H1 (cell line): ENCODE results near the gene PSMB3. TPM values are rescaled to one million over a fixed set of nuclear protein-coding genes. Genes with fewer than 3 reads are reported as not detected.

Source experiments
- CTCF ChIA-PET: fragments of 300-600 bp; sonication (Branson Sonifier 250); formaldehyde crosslinking; loops from one replicate; lab custom pipeline; 2021; ENCODE audit not compliant: partially characterized antibody; lab: Charles Lee
- POLR2A ChIA-PET: fragments of 300-600 bp; sonication (Branson Sonifier 250); formaldehyde crosslinking; loops from one replicate; lab custom pipeline; 2021; ENCODE audit warnings: inconsistent platforms; ENCODE audit not compliant: partially characterized antibody; lab: Charles Lee
- DNase-seq, 2 experiments: peaks; one replicate each; pipeline versions ENCODE4 v3.0.0 to v3.0.0-alpha.2; 2010 to 2022; ENCODE audit warnings: low spot score in 2 of 2, low read depth in 1 of 2, mixed read lengths in 1 of 2
- FAIRE-seq: peaks from 2 replicates; lab custom pipeline; 2011; peaks lifted over from hg19 to GRCh38; lab: Jason Lieb, UNC
- H2AFZ ChIP-seq: 2 replicates; pipeline ENCODE4 v1.8.1; 2012; ENCODE audit warnings: low read length, inconsistent platforms
- H2AK5ac ChIP-seq: 2 replicates; pipeline ENCODE4 v1.6.1; 2013; ENCODE audit warnings: low read depth, low read length
- H2BK120ac ChIP-seq: replicated peaks from 2 replicates; pipeline ENCODE3; 2013; ENCODE audit warnings: low read depth, low read length, inconsistent platforms
- H2BK12ac ChIP-seq: 2 replicates; pipeline ENCODE4 v1.6.1; 2013; ENCODE audit warnings: low read depth, low read length
- H2BK15ac ChIP-seq: 2 replicates; pipeline ENCODE4 v1.6.1; 2013; ENCODE audit warnings: low read length
- H2BK20ac ChIP-seq: 2 replicates; pipeline ENCODE4 v1.6.1; 2013; ENCODE audit warnings: low read length
- H2BK5ac ChIP-seq: 2 replicates; pipeline ENCODE4 v1.6.1; 2013; ENCODE audit warnings: low read depth, low read length
- H3K14ac ChIP-seq: 2 replicates; pipeline ENCODE4 v1.6.1; 2013; ENCODE audit warnings: inconsistent platforms; ENCODE audit not compliant: insufficient read length
- H3K18ac ChIP-seq: 2 replicates; pipeline ENCODE4 v1.6.1; 2013; ENCODE audit warnings: low read length; ENCODE audit errors: extremely low read depth
- H3K23ac ChIP-seq: 2 replicates; pipeline ENCODE4 v1.6.1; 2013; ENCODE audit warnings: inconsistent platforms; ENCODE audit not compliant: insufficient read length
- H3K23me2 ChIP-seq: 2 replicates; pipeline ENCODE4 v1.6.1; 2013; ENCODE audit warnings: low read depth, low read length
- H3K27ac ChIP-seq: 2 replicates; pipeline ENCODE4 v1.6.1; 2011; ENCODE audit warnings: low read depth, low read length, inconsistent platforms
- H3K27me3 ChIP-seq, 4 experiments: replicated peaks in 1 of 4; 1 replicate in 1 of 4; 2 replicates in 3 of 4; pipeline versions ENCODE4 v1.6.1 to v1.8.1; 2011 to 2013; ENCODE audit warnings: low read length in 3 of 4, mild to moderate bottlenecking in 3 of 4, inconsistent platforms in 2 of 4, mixed read lengths in 2 of 4, moderate library complexity in 1 of 4; ENCODE audit not compliant: control insufficient read depth in 3 of 4, insufficient read depth in 3 of 4; ENCODE audit errors: extremely low read depth in 1 of 4
- H3K36me3 ChIP-seq, 4 experiments: 2 replicates each; pipeline versions ENCODE4 v1.6.1 to v1.8.1; 2011 to 2013; ENCODE audit warnings: mild to moderate bottlenecking in 4 of 4, low read length in 3 of 4, moderate library complexity in 2 of 4, control low read depth in 1 of 4, inconsistent platforms in 1 of 4; ENCODE audit not compliant: insufficient read depth in 4 of 4, control insufficient read depth in 2 of 4
- H3K4ac ChIP-seq: replicated peaks from 2 replicates; pipeline ENCODE3; 2013; ENCODE audit warnings: low read length, low read depth, mixed read lengths, inconsistent platforms; ENCODE audit not compliant: insufficient read length
- H3K4me1 ChIP-seq, 4 experiments: replicated peaks in 1 of 4; 1 replicate in 1 of 4; 2 replicates in 3 of 4; pipeline versions ENCODE4 v1.6.1 to v1.8.1; 2011 to 2013; ENCODE audit warnings: low read length in 3 of 4, inconsistent platforms in 2 of 4, mixed read lengths in 1 of 4; ENCODE audit not compliant: insufficient read depth in 4 of 4, control insufficient read depth in 3 of 4
- H3K4me2 ChIP-seq, 2 experiments: 2 replicates each; pipeline versions ENCODE4 v1.6.1 to v1.8.1; 2011 to 2013; ENCODE audit warnings: low read depth in 2 of 2, low read length in 2 of 2, control low read depth in 1 of 2, inconsistent platforms in 1 of 2, mild to moderate bottlenecking in 1 of 2; ENCODE audit not compliant: insufficient read depth in 1 of 2
- H3K4me3 ChIP-seq, 4 experiments: fragments of 200-600, 300-600 bp in 1 of 4; sonication (generic), shearing (Covaris generic), sonication (Bioruptor Twin) in 1 of 4; 2 replicates each; pipeline versions ENCODE4 v1.5.1 to v1.8.1; 2011 to 2016; ENCODE audit warnings: low read length in 4 of 4, low read depth in 3 of 4, control low read depth in 2 of 4, inconsistent platforms in 2 of 4, mild to moderate bottlenecking in 2 of 4, mixed read lengths in 1 of 4, moderate library complexity in 1 of 4; ENCODE audit not compliant: insufficient read depth in 2 of 4; ENCODE audit errors: extremely low read depth in 1 of 4
- H3K56ac ChIP-seq: replicated peaks from 2 replicates; pipeline ENCODE3; 2013; ENCODE audit warnings: low read depth, mild to moderate bottlenecking, mixed read lengths, low read length, inconsistent platforms; ENCODE audit not compliant: insufficient read length
- H3K79me1 ChIP-seq: 2 replicates; pipeline ENCODE4 v1.6.1; 2013; ENCODE audit warnings: low read depth, low read length, control low read depth
- H3K79me2 ChIP-seq, 2 experiments: 2 replicates each; pipeline versions ENCODE4 v1.6.1 to v1.8.1; 2012 to 2013; ENCODE audit warnings: low read length in 2 of 2, mild to moderate bottlenecking in 2 of 2, inconsistent platforms in 1 of 2; ENCODE audit not compliant: insufficient read depth in 2 of 2, control insufficient read depth in 1 of 2
- H3K9ac ChIP-seq, 4 experiments: replicated peaks in 1 of 4; 1 replicate in 1 of 4; 2 replicates in 3 of 4; pipeline versions ENCODE4 v1.6.1 to v1.8.1; 2011 to 2013; ENCODE audit warnings: low read depth in 3 of 4, low read length in 3 of 4, control low read depth in 2 of 4, mild to moderate bottlenecking in 2 of 4, moderate library complexity in 2 of 4, inconsistent platforms in 1 of 4; ENCODE audit errors: extremely low read depth in 1 of 4
- H3K9me3 ChIP-seq, 2 experiments: 2 replicates each; pipeline versions ENCODE4 v1.6.1 to v1.8.1; 2012 to 2013; ENCODE audit warnings: mild to moderate bottlenecking in 2 of 2, moderate library complexity in 2 of 2, control low read depth in 1 of 2, inconsistent platforms in 1 of 2, low read depth in 1 of 2, low read length in 1 of 2, mixed read lengths in 1 of 2; ENCODE audit not compliant: insufficient read depth in 2 of 2
- H4K20me1 ChIP-seq, 2 experiments: replicated peaks in 1 of 2; 2 replicates each; pipeline versions ENCODE3 to v1.8.1; 2011 to 2013; ENCODE audit warnings: inconsistent platforms in 2 of 2, low read length in 2 of 2, mild to moderate bottlenecking in 1 of 2; ENCODE audit not compliant: insufficient read depth in 2 of 2, control insufficient read depth in 1 of 2
- H4K5ac ChIP-seq: 2 replicates; pipeline ENCODE4 v1.6.1; 2013; ENCODE audit warnings: low read length, low read depth, mixed read lengths, inconsistent platforms; ENCODE audit not compliant: insufficient read length
- H4K8ac ChIP-seq: 2 replicates; pipeline ENCODE4 v1.8.0; 2013; ENCODE audit warnings: mild to moderate bottlenecking, moderate library complexity, low read length, inconsistent platforms; ENCODE audit not compliant: insufficient read depth; ENCODE audit errors: extremely low read depth
- H4K91ac ChIP-seq: replicated peaks from 2 replicates; pipeline ENCODE3; 2013; ENCODE audit warnings: low read length, mixed read lengths, inconsistent platforms; ENCODE audit not compliant: insufficient read length
- BRCA1 ChIP-seq: IDR thresholded peaks from 2 replicates; pipeline ENCODE4 v1.6.1; 2012; ENCODE audit warnings: low read depth, low read length, improper control_type of control experiment
- CBX8 ChIP-seq: fragments of 300-800, 300-1000 bp; sonication (generic); IDR thresholded peaks from 2 replicates; pipeline ENCODE4 v1.7.1; 2016; ENCODE audit warnings: low read depth, low read length, borderline replicate concordance
- CTBP2 ChIP-seq: IDR thresholded peaks from 2 replicates; pipeline ENCODE4 v1.7.0; 2011; ENCODE audit warnings: borderline replicate concordance, mild to moderate bottlenecking, moderate library complexity, mixed read lengths, low read length; ENCODE audit not compliant: insufficient read depth, insufficient read length
- EZH2 ChIP-seq: fragments of 200-600 bp; sonication (generic); IDR thresholded peaks from 2 replicates; pipeline ENCODE4 v1.7.1; 2012; ENCODE audit warnings: low read depth, mild to moderate bottlenecking, moderate library complexity, low read length, inconsistent platforms; ENCODE audit not compliant: severe bottlenecking
- HDAC2 ChIP-seq, 2 experiments: fragments of 300-600 bp in 1 of 2; sonication (generic) in 1 of 2; IDR thresholded peaks; 2 replicates each; pipeline ENCODE4 v1.6.1; 2011 to 2012; ENCODE audit warnings: low read depth in 2 of 2, low read length in 2 of 2, mild to moderate bottlenecking in 2 of 2, moderate library complexity in 2 of 2, borderline replicate concordance in 1 of 2, inconsistent platforms in 1 of 2
- HDAC6 ChIP-seq: IDR thresholded peaks from one replicate; pipeline ENCODE4 v1.7.1; 2012; ENCODE audit warnings: low read depth, mild to moderate bottlenecking, inconsistent platforms, low read length, moderate library complexity
- NANOG ChIP-seq: IDR thresholded peaks from 2 replicates; pipeline ENCODE4 v1.6.1; 2011; ENCODE audit warnings: low read length, low read depth, mild to moderate bottlenecking, inconsistent platforms; ENCODE audit not compliant: insufficient read depth, poor library complexity, severe bottlenecking
- TAF1 ChIP-seq: IDR thresholded peaks from 2 replicates; pipeline ENCODE4 v1.6.1; 2011; ENCODE audit warnings: mild to moderate bottlenecking, low read depth, low read length
- TCF12 ChIP-seq: IDR thresholded peaks from 2 replicates; pipeline ENCODE4 v1.6.1; 2011; ENCODE audit warnings: low read depth, mild to moderate bottlenecking, low read length
- ZNF274 ChIP-seq: IDR thresholded peaks from 2 replicates; pipeline ENCODE4 v1.7.0; 2012; ENCODE audit warnings: low read length, borderline replicate concordance; ENCODE audit errors: extremely low read depth
- WGBS, 2 experiments: shearing (Covaris generic) in 1 of 2; methylation state at CpG; one replicate each; pipeline versions ENCODE4 v1.1.6 to v1.1.7; 2013 to 2015; ENCODE audit warnings: low lambda C conversion rate in 2 of 2, mixed read lengths in 2 of 2, inconsistent platforms in 1 of 2, low coverage in 1 of 2, missing lambda C conversion rate in 1 of 2; ENCODE audit not compliant: insufficient replicate concordance in 2 of 2, insufficient coverage in 1 of 2, insufficient read length in 1 of 2; ENCODE audit errors: extremely low coverage in 1 of 2, missing lambda C conversion rate in 1 of 2; 5-methylcytosine and 5-hydroxymethylcytosine counted together
- polyA plus RNA-seq, 7 experiments: library from polyadenylated mRNA; depleted of rRNA in 3 of 7; stranded (reverse) in 5 of 7; unstranded in 2 of 7; fragments of >200 nt in 5 of 7; fragments of 200-250 nt in 2 of 7; gene quantifications; 1 replicate in 5 of 7; 2 replicates in 1 of 7; 4 replicates in 1 of 7; pipeline versions ENCODE4 v1.2.1 to v1.2.3, GENCODE V29; 2011 to 2013; ENCODE audit warnings: missing spikeins in 2 of 7, mixed read lengths in 2 of 7
- total RNA-seq: library from RNA; stranded (reverse); fragmentation: NEBNext Ultra II Directional; extraction: Animal tissue kit (Norgen Biotek cat#: 25700); gene quantifications from 2 replicates; pipeline ENCODE4 v1.2.1, GENCODE V29; 2021

Gene PSMB3
- total and polyA plus RNA-seq, 2 of the 8 experiments (the other 6 are each of a cell fraction or from before 2014, with no cell fraction given), result 291 to 914 TPM

- Histone ChIP-seq H3K14ac (no peak within 1 kb of the TSS), H4K91ac (peak within 1 kb of the TSS; percentile 96), H3K18ac (peak within 1 kb of the TSS; percentile 98), H2BK20ac (no peak within 1 kb of the TSS; the same call in 1 of the 2 replicates), H2BK15ac (peak within 1 kb of the TSS; percentile 95; the same call in 1 of the 2 replicates), H3K79me2 (peaks cover 16 to 41% of the 10 kb centered on the region in 2 experiments), H2BK12ac (peak within 1 kb of the TSS; percentile 60; the same call in 1 of the 2 replicates), H3K23ac (no peak within 1 kb of the TSS), H2AK5ac (peak within 1 kb of the TSS; percentile 61; the same call in 1 of the 2 replicates), H3K4me1 (peaks cover 5 to 8% (median 5%) of the 10 kb centered on the region in 4 experiments; a peak in 4 of 7 replicates), H4K8ac (peak within 1 kb of the TSS; percentile 98), H4K5ac (peak within 1 kb of the TSS; percentile 59), H3K27ac (peak within 1 kb of the TSS; percentile 99), H3K9ac (peak within 1 kb of the TSS; percentile 76 to 96 (median 93)), H3K4ac (peak within 1 kb of the TSS; percentile 73), H3K27me3 (no peaks in the 10 kb centered on the region), H3K9me3 (no peaks in the 10 kb centered on the region), H3K79me1 (peaks cover 27% of the 10 kb centered on the region), H3K36me3 (peaks cover 3 to 25% (median 17%) of the 10 kb centered on the region in 4 experiments; a peak in 5 of 8 replicates), H3K23me2 (peaks cover 4% of the 10 kb centered on the region), H2BK5ac (peak within 1 kb of the TSS; percentile 91), H4K20me1 (peaks cover 4 to 18% of the 10 kb centered on the region in 2 experiments), H2BK120ac (no peak within 1 kb of the TSS), H3K4me3 (peak within 1 kb of the TSS; percentile 79 to 90 (median 82)), H2AFZ (no peak within 1 kb of the TSS; the same call in 1 of the 2 replicates), H3K4me2 (peak within 1 kb of the TSS; percentile 84 to 86), H3K56ac (peak within 1 kb of the TSS; percentile 51)
- peak; percentile 93 to 96 for DNase-seq
- CTCF ChIA-PET, result interaction anchor here (1.0 to 1.1 kb wide), 2 partner anchors 12 to 125 kb away, joined by 4 read pairs; no protein-coding TSS in a partner anchor
- 3% methylated on average over 21 of the region's 76 CpGs; no CpG with 5 or more reads in 1 of the 2 experiments for WGBS, 2 experiments
- FAIRE-seq, result no peak
- POLR2A ChIA-PET, result interaction anchor here (0.6 to 3.6 kb wide), 26 partner anchors 8 to 291 kb away, joined by 3 to 16 read pairs (median 3); partner anchors contain the start of genes CWC25, FBXO47, LASP1 and LASP1NB
- no peak for TF ChIP-seq CBX8
- peak; percentile 52; the same call in 1 of the 2 replicates for TF ChIP-seq BRCA1
- TF ChIP-seq CTBP2, result no peak
- TF ChIP-seq TCF12, result no peak
- TF ChIP-seq HDAC2 (IDR thresholded peaks at IDR 0.05; ENCODE audit: borderline replicate concordance in 1 of 2, low read depth in 2 of 2, low read length in 2 of 2), result peak; percentile 89 to 92; a peak in 3 of 4 replicates
- peak; percentile 93 for TF ChIP-seq TAF1
- TF ChIP-seq NANOG, result no peak
- TF ChIP-seq HDAC6, result no peak
- no peak for TF ChIP-seq ZNF274
- no peak for TF ChIP-seq EZH2
These were observed 47.1 kb downstream of the PSMB3 start, which contains the start of gene PIP4K2B for GRCh38 chr17:38799501-38800236. PIP4K2B (minus strand) TSS chr17:38799556; CDS start chr17:38799424, 132 bp downstream.
